K562 (cell line): Measurements from ENCODE around the gene SNRNP40. TPM values are rescaled to one million over a fixed set of nuclear protein-coding genes. Genes with fewer than 3 reads are reported as not detected.
A peak's percentile ranks its signal among the peaks of the same experiment; 100 is the strongest.

Source experiments
- ADNP ChIP-seq: fragments of 200-800 bp; sonication (Bioruptor generic); IDR thresholded peaks from 2 replicates; pipeline ENCODE4 v1.6.1; 2016; ENCODE audit warnings: missing genetic modification characterization, missing compliant biosample characterization
- ARID3A ChIP-seq: IDR thresholded peaks from 2 replicates; pipeline ENCODE4 v1.6.1; 2012; ENCODE audit warnings: low read depth, low read length, improper control_type of control experiment, borderline replicate concordance
- BHLHE40 ChIP-seq: IDR thresholded peaks from 2 replicates; pipeline ENCODE4 v1.6.1; 2011; ENCODE audit warnings: low read length, improper control_type of control experiment
- CREB5 ChIP-seq: fragments of 250-450 bp; sonication (Bioruptor Pico); IDR thresholded peaks from 2 replicates; pipeline ENCODE4 v1.5.0; 2020; ENCODE audit warnings: mild to moderate bottlenecking
- ETV6 ChIP-seq, 3 experiments: fragments of 150-350 bp in 1 of 3; sonication (generic) in 1 of 3; formaldehyde crosslinking in 1 of 3; IDR thresholded peaks; 2 replicates each; pipeline versions ENCODE4 v1.6.1 to v1.8.0; 2014 to 2022; ENCODE audit warnings: borderline replicate concordance in 2 of 3, low read depth in 2 of 3, antibody characterized with exemption in 1 of 3, low read length in 1 of 3, mild to moderate bottlenecking in 1 of 3, missing genetic modification reagents in 1 of 3
- FOSL1 ChIP-seq: fragments of 200-800 bp; sonication (Bioruptor generic); conservative IDR thresholded peaks from 2 replicates; pipeline ENCODE4 v1.6.1; 2016; ENCODE audit warnings: missing genetic modification characterization, missing compliant biosample characterization
- GABPA ChIP-seq: fragments of 200-800 bp; sonication (Bioruptor generic); conservative IDR thresholded peaks from 2 replicates; pipeline ENCODE4 v1.6.1; 2016; ENCODE audit warnings: low read depth, missing genetic modification characterization, missing compliant biosample characterization
- HLTF ChIP-seq: fragments of 450-650 bp; IDR thresholded peaks from 2 replicates; pipeline ENCODE4 v1.6.1; 2016
- MAX ChIP-seq: sonication (generic); formaldehyde crosslinking; IDR thresholded peaks from 2 replicates; pipeline ENCODE4 v1.9.0; 2022; ENCODE audit warnings: mild to moderate bottlenecking, missing genetic modification reagents
- MBD2 ChIP-seq: sonication (generic); IDR thresholded peaks from 2 replicates; pipeline ENCODE4 v1.6.1; 2016; ENCODE audit warnings: low read depth, borderline replicate concordance
- MLLT1 ChIP-seq, 2 experiments: fragments of 450-650 bp; IDR thresholded peaks; 2 replicates each; pipeline ENCODE4 v1.6.1; 2016
- PATZ1 ChIP-seq: fragments of 250-450 bp; sonication (Bioruptor Pico); IDR thresholded peaks from 2 replicates; pipeline ENCODE4 v1.5.0; 2020; ENCODE audit warnings: mild to moderate bottlenecking, borderline replicate concordance
- PPARD ChIP-seq: fragments of 250-450 bp; sonication (Bioruptor Pico); IDR thresholded peaks from 2 replicates; pipeline ENCODE4 v1.8.0; 2022; ENCODE audit warnings: inconsistent platforms, mild to moderate bottlenecking, moderate library complexity
- PTRF ChIP-seq: fragments of 450-650 bp; IDR thresholded peaks from 2 replicates; pipeline ENCODE4 v1.6.1; 2016; ENCODE audit warnings: mild to moderate bottlenecking, missing genetic modification characterization, missing compliant biosample characterization
- SLC30A9 ChIP-seq: fragments of 250-450 bp; sonication (Bioruptor Pico); IDR thresholded peaks from 2 replicates; pipeline ENCODE4 v1.8.0; 2022; ENCODE audit warnings: mild to moderate bottlenecking, moderate library complexity
- STAT5B ChIP-seq: fragments of 250-450 bp; sonication (Bioruptor Pico); IDR thresholded peaks from 2 replicates; pipeline ENCODE4 v1.8.0; 2021; ENCODE audit warnings: mild to moderate bottlenecking, inconsistent platforms
- TBP ChIP-seq: optimal IDR thresholded peaks from 2 replicates; pipeline ENCODE3; 2011; ENCODE audit warnings: low read depth, low read length, improper control_type of control experiment
- ZBTB34 ChIP-seq: fragments of 250-450 bp; sonication (Bioruptor Pico); IDR thresholded peaks from 2 replicates; pipeline ENCODE4 v1.8.0; 2021; ENCODE audit warnings: mild to moderate bottlenecking, moderate library complexity
- ZBTB8A ChIP-seq: fragments of 450-650 bp; IDR thresholded peaks from 2 replicates; pipeline ENCODE4 v1.6.1; 2018; ENCODE audit warnings: mild to moderate bottlenecking, moderate library complexity; ENCODE audit not compliant: partially characterized antibody
- ZNF140 ChIP-seq: fragments of 250-450 bp; sonication (Bioruptor Pico); IDR thresholded peaks from 2 replicates; pipeline ENCODE4 v1.8.0; 2021; ENCODE audit warnings: moderate library complexity, mild to moderate bottlenecking, inconsistent platforms
- polyA plus RNA-seq, 8 experiments: library from polyadenylated mRNA; depleted of rRNA in 4 of 8; stranded (reverse) in 5 of 8; unstranded in 3 of 8; fragments of >200 nt; fragmentation: Nextera tagmentation in 2 of 8; fragmentation: Illumina TruSeq in 1 of 8; extraction: Ambion mirVana in 2 of 8; extraction: Trizol in 1 of 8; gene quantifications; 2 replicates each; pipeline versions ENCODE4 v1.2.1 to v1.2.3, GENCODE V29; 2011 to 2014; ENCODE audit warnings: inconsistent platforms in 1 of 8, missing spikeins in 1 of 8
- total RNA-seq, 7 experiments: library from RNA; depleted of rRNA in 6 of 7; stranded (reverse); fragments of >200 nt in 6 of 7; fragmentation: Illumina TruSeq in 2 of 7; extraction: Trizol in 2 of 7; gene quantifications; 2 replicates each; pipeline versions ENCODE4 v1.2.1 to v1.2.3, GENCODE V29; 2011 to 2021; ENCODE audit warnings: low replicate concordance in 1 of 7

The SNRNP40 gene
- total and polyA plus RNA-seq, 9 of the 15 experiments (the other 6 are each of a cell fraction or from before 2014, with no cell fraction given): 48.7 to 278 (median 163) TPM

- TF ChIP-seq SLC30A9 (CRISPR knock-in tag): no peak
- TF ChIP-seq MLLT1 (IDR thresholded peaks at IDR 0.05): no peak
- no peak for TF ChIP-seq ZBTB34 (CRISPR knock-in tag)
- no peak for TF ChIP-seq PATZ1 (CRISPR knock-in tag)
- TF ChIP-seq FOSL1 (tag): no peak
- TF ChIP-seq PPARD (CRISPR knock-in tag): no peak
- TF ChIP-seq STAT5B (CRISPR knock-in tag): no peak
- no peak for TF ChIP-seq GABPA (tag)
- no peak for TF ChIP-seq TBP
- TF ChIP-seq ADNP (tag): peak; percentile 80; the same call in 1 of the 2 replicates
- TF ChIP-seq HLTF: no peak
- no peak for TF ChIP-seq ETV6 (IDR thresholded peaks at IDR 0.05; ENCODE audit: borderline replicate concordance in 1 of 2, low read depth in 2 of 2, low read length in 1 of 2)
- no peak for TF ChIP-seq ETV6 (CRISPR knock-in tag; IDR thresholded peaks at IDR 0.05; ENCODE audit: borderline replicate concordance)
- no peak for TF ChIP-seq MAX (CRISPR knock-in tag)
- no peak for TF ChIP-seq BHLHE40
- TF ChIP-seq PTRF (tag): no peak
- no peak for TF ChIP-seq CREB5 (CRISPR knock-in tag)
- TF ChIP-seq MBD2: no peak
- TF ChIP-seq ZNF140 (CRISPR knock-in tag): 0 out of 2 replicates have a peak, but pooled peaks have one; percentile 54
- TF ChIP-seq ARID3A: no peak
- TF ChIP-seq ZBTB8A: no peak
These were observed 608 bp downstream of the SNRNP40 start (continued) for GRCh38 chr1:31295874-31296485.
